ENCODE data around the gene ARPC1A. TPM values are rescaled to one million over a fixed set of nuclear protein-coding genes. Genes with fewer than 3 reads are reported as not detected.
"Not testable (repeated sequence)": the region's sequence is repeated elsewhere in the genome, so short reads cannot be mapped to it uniquely, and the experiment has no call there.

The ARPC1A gene
- 76.0 and 80.8 TPM in 2 replicates for total RNA-seq

DNA sequence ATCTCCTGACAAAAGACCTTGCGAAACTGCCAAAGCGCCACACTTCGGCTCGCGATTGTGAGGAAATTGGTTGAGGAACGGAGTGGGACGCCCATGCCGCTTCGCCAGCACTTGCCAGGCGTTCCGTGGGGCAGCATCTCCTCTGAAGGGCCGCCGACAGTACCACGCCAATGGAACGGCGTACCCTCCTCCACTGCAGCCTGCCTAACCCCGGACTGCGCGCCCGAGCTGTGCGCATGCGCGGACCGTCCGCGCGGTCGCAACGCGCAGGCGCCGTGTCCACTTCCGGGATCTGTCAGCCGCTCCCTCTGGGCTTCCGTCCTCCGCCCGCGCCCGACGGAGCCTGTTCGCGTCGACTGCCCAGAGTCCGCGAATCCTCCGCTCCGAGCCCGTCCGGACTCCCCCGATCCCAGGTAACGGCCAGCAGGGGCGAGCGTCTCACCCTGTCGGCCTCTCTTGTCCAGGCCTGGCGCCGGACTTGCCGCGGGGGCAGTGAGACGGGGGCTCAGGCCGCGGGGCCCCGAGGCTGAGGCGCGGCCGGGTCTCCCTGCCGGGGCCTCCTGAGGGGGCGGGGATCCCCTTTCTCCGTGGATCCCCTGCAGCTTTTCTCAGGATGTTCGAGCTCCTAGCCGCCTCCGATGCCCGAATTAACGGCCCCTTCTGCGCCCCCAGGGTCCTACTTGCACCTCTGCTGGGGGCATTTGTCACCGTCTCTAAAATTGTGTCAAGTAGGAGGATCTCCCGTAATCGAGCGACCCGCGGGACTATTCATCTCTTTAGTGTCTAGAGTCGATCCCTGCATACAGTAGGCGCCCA, at the start of gene ARPC1A:
TSS of gene ARPC1A (plus strand) at position 307 of the 816 bp plus-strand sequence. CDS start 7,456 bp downstream, outside the sequence.
- H3K9me3 Mint-ChIP-seq: no peaks in the 10 kb centered on the region
- DNase-seq: peak; percentile 98
- H3K27ac Mint-ChIP-seq: peak within 1 kb of the TSS; percentile 90
- H3K4me1 Mint-ChIP-seq: peaks cover 35% of the 10 kb centered on the region
- H3K4me3 Mint-ChIP-seq: peak within 1 kb of the TSS; percentile 91
- intact Hi-C loops (cut with micrococcal nuclease): loop anchor here (2.0 to 5.0 kb wide), 3 partner anchors 57 to 447 kb away; partner anchors contain the start of genes SMURF1 and TRRAP
- H3K27me3 Mint-ChIP-seq: peaks cover 3% of the 10 kb centered on the region
- peaks cover 12% of the 10 kb centered on the region for H3K36me3 Mint-ChIP-seq (ENCODE audit: low read depth)

DNA sequence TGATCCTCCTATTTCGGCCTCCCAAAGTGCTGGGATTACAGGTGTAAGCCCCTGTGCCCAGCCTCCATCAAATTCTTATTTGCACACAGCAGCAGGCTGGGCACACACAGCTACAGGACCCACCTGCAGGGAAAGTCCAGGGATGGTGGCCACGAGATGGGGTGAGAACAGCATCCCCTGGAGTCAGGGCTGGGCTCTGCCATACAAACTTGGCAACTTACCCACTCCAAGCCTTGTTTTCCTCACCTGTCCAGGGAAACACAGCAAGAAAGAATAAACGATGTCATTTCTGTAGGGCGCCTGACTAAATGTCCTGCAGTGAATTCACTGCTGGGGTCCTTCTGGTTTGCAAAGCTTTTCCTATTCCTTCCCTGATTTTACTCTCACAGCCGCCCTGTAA, 47.5 kb upstream of the ARPC1A start:
- no peaks in the 10 kb centered on the region for H3K9me3 Mint-ChIP-seq
- H3K27ac Mint-ChIP-seq: no peak overlapping the region
- DNase-seq: no peak
- intact Hi-C loops (cut with micrococcal nuclease): no loop called here
- H3K27me3 Mint-ChIP-seq: peaks cover 3% of the 10 kb centered on the region
- no peaks in the 10 kb centered on the region for H3K36me3 Mint-ChIP-seq (ENCODE audit: low read depth)
- peaks cover 10% of the 10 kb centered on the region for H3K4me1 Mint-ChIP-seq
- no peak overlapping the region for H3K4me3 Mint-ChIP-seq

DNA sequence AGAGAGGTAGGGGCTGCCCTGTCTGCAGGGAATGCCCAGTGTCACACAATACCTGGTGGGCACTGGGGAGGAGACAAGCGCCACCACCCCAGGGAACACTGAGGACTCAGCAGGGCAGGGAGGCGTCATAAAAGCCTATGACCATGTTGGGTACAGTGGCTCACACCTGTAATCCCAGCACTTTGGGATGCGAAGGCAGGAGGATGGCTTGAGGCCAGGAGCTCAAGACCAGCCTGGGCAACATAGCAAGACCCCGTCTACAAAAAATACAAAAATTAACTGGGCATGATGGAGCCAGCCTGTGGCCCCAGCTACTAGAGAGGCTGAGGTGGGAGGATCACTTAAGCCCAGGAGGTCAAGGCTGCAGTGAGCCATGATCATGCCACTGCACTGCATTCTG, 41.5 kb upstream of the ARPC1A start:
- H3K27me3 Mint-ChIP-seq; H3K27ac Mint-ChIP-seq; H3K9me3 Mint-ChIP-seq; intact Hi-C loops (cut with micrococcal nuclease); DNase-seq; H3K4me3 Mint-ChIP-seq; H3K4me1 Mint-ChIP-seq; H3K36me3 Mint-ChIP-seq (ENCODE audit: low read depth): not testable (repeated sequence)

- no peaks in the 10 kb centered on the region for H3K36me3 Mint-ChIP-seq (ENCODE audit: low read depth)
- H3K4me3 Mint-ChIP-seq: no peak overlapping the region
- no peaks in the 10 kb centered on the region for H3K27me3 Mint-ChIP-seq
- H3K9me3 Mint-ChIP-seq: no peaks in the 10 kb centered on the region
- H3K4me1 Mint-ChIP-seq: no peaks in the 10 kb centered on the region
- no peak overlapping the region for H3K27ac Mint-ChIP-seq
- intact Hi-C loops (cut with micrococcal nuclease): no loop called here
- no peak for DNase-seq
These were observed 37.7 kb upstream of the ARPC1A start for GRCh38 chr7:99287779-99288534.

DNA sequence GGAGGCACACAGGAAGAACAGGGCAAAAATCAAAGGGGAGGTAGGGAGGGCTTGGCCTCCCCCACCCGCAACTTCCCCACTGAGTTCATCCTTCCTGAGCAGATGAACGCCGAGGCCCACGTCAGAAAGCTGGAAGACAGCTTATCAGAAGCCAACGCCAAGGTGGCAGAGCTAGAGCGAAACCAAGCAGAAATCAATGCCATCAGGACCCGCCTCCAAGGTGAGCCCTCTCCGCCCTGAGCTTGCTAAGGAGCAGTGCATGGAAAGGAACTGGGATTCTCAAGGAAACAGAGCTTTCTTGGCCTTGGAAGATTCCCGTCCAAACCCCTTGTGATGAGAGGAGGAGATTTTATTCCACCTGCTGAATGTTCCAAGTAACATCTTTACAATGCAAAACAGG, 36.5 kb upstream of the ARPC1A start:
- intact Hi-C loops (cut with micrococcal nuclease): no loop called here
- H3K4me1 Mint-ChIP-seq: no peaks in the 10 kb centered on the region

DNA sequence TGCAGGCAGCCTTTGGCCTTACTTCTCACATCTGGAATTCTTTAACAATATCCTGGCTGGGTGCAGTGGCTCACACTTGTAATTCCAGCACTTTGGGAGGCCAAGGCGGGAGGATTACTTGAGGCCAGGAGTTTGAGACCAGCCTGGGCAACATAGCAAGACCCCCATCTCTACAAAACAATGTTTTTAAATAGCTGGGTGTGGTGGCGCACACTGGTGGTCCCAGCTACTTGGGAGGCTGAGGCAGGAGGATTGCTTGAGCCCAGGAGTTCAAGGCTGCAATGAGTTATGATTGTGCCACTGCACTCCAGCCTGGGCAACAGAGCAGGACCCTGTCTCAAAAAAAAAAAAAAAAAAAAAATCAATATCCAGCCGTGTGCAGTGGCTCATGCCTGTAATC, 35.5 kb upstream of the ARPC1A start:
- H3K27me3 Mint-ChIP-seq; H3K27ac Mint-ChIP-seq; H3K36me3 Mint-ChIP-seq (ENCODE audit: low read depth); intact Hi-C loops (cut with micrococcal nuclease); DNase-seq; H3K4me1 Mint-ChIP-seq; H3K4me3 Mint-ChIP-seq; H3K9me3 Mint-ChIP-seq: not testable (repeated sequence)

More for the DNA sequence above, 36.5 kb upstream of the ARPC1A start:
- H3K9me3 Mint-ChIP-seq: no peaks in the 10 kb centered on the region
- no peak overlapping the region for H3K27ac Mint-ChIP-seq
- DNase-seq: no peak
- no peaks in the 10 kb centered on the region for H3K36me3 Mint-ChIP-seq (ENCODE audit: low read depth)
- no peaks in the 10 kb centered on the region for H3K27me3 Mint-ChIP-seq
- no peak overlapping the region for H3K4me3 Mint-ChIP-seq

DNA sequence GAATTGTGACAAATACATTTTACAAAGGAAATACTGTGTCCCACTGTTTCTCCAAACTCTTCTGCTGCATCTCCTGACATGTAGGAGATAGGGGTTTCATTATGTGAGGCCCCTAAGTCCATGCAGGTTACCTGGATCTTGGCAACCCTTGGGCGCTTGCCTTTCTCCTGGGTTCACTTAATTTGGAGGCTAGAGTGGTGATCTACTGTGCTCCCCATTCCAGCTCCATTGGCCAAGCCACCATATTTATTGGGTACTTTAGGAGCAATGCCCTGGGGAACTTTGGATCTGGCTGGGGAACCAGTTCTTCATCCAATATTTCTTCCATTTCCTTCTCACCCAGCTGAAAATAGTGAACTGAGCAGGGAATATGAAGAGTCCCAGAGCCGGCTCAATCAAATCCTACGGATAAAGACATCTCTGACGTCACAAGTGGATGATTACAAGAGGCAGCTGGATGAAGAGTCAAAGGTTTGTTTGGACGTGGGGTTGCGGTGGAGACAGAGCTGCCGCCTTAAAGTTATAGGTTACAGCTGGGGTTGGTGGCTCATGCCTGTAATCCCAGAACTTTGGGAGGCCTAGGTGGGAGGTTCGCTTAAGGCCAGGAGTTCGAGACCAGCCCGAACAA, 34.6 kb upstream of the ARPC1A start:
- Mint-ChIP-seq H3K27me3 (no peaks in the 10 kb centered on the region), H3K36me3 (ENCODE audit: low read depth) (no peaks in the 10 kb centered on the region), H3K4me1 (no peaks in the 10 kb centered on the region), H3K27ac (no peak overlapping the region), H3K9me3 (no peaks in the 10 kb centered on the region), H3K4me3 (no peak overlapping the region)
- intact Hi-C loops (cut with micrococcal nuclease): no loop called here
- DNase-seq: no peak

GRCh38 chr7:99292127-99292526, 33.6 kb upstream of the ARPC1A start:
- Mint-ChIP-seq H3K9me3 (no peaks in the 10 kb centered on the region), H3K36me3 (ENCODE audit: low read depth) (no peaks in the 10 kb centered on the region), H3K27ac (no peak overlapping the region), H3K27me3 (no peaks in the 10 kb centered on the region), H3K4me1 (no peaks in the 10 kb centered on the region), H3K4me3 (no peak overlapping the region)
- intact Hi-C loops (cut with micrococcal nuclease): no loop called here
- DNase-seq: no peak

GRCh38 chr7:99293167-99293566, 32.5 kb upstream of the ARPC1A start:
- Mint-ChIP-seq H3K9me3 (no peaks in the 10 kb centered on the region), H3K4me3 (no peak overlapping the region), H3K36me3 (ENCODE audit: low read depth) (no peaks in the 10 kb centered on the region), H3K4me1 (no peaks in the 10 kb centered on the region), H3K27me3 (no peaks in the 10 kb centered on the region), H3K27ac (no peak overlapping the region)
- no peak for DNase-seq
- intact Hi-C loops (cut with micrococcal nuclease): no loop called here

DNA sequence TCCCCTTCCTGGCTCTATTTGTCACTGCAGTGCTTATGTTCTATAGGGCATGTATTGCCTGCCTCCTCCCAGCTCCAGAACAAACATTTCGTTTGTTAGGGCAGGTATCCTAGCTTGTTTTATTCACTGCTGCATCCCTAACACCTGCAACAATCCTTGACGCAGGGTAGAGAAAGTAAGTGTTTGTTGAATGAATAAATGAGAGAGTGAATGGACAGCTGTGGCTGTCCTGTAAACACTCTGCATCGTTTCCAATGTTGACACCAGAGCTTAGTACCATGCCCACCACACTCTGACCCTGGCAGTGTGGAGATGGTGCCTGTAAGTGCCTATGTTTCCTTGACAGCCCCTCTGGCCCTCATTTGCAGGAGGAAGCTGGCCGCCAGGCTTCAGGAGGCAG, 32.0 kb upstream of the ARPC1A start:
- Mint-ChIP-seq H3K4me1 (no peaks in the 10 kb centered on the region), H3K36me3 (ENCODE audit: low read depth) (no peaks in the 10 kb centered on the region), H3K4me3 (no peak overlapping the region), H3K27me3 (no peaks in the 10 kb centered on the region), H3K27ac (no peak overlapping the region), H3K9me3 (no peaks in the 10 kb centered on the region)
- intact Hi-C loops (cut with micrococcal nuclease): no loop called here
- no peak for DNase-seq

DNA sequence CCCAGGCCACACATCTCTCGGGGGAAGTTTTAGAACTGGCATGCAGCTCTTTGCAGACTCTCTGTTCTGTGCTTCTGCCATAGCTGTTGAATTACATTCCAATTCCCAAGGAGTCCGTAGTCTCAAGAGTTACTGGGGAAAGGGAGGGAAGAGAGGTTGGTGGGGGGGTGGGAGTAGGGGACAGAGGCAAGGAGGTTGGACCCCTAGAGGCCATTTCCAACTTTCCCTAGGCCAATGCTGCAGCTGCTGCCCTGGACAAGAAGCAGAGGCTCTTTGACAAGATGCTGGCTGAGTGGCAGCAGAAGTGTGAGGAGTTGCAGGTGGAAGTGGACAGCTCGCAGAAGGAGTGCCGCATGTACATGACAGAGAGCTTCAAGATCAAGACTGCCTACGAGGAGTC, 29.2 kb upstream of the ARPC1A start:
- H3K4me1 Mint-ChIP-seq: no peaks in the 10 kb centered on the region
- H3K36me3 Mint-ChIP-seq (ENCODE audit: low read depth): no peaks in the 10 kb centered on the region
- no peak overlapping the region for H3K4me3 Mint-ChIP-seq
- intact Hi-C loops (cut with micrococcal nuclease): no loop called here
- no peaks in the 10 kb centered on the region for H3K9me3 Mint-ChIP-seq
- H3K27ac Mint-ChIP-seq: no peak overlapping the region
- no peaks in the 10 kb centered on the region for H3K27me3 Mint-ChIP-seq
- no peak for DNase-seq

GRCh38 chr7:99301496-99301895, 24.2 kb upstream of the ARPC1A start:
- DNase-seq: no peak
- Mint-ChIP-seq H3K4me3 (no peak overlapping the region), H3K36me3 (ENCODE audit: low read depth) (no peaks in the 10 kb centered on the region), H3K27me3 (no peaks in the 10 kb centered on the region), H3K9me3 (no peaks in the 10 kb centered on the region), H3K27ac (no peak overlapping the region), H3K4me1 (no peaks in the 10 kb centered on the region)
- intact Hi-C loops (cut with micrococcal nuclease): no loop called here

DNA sequence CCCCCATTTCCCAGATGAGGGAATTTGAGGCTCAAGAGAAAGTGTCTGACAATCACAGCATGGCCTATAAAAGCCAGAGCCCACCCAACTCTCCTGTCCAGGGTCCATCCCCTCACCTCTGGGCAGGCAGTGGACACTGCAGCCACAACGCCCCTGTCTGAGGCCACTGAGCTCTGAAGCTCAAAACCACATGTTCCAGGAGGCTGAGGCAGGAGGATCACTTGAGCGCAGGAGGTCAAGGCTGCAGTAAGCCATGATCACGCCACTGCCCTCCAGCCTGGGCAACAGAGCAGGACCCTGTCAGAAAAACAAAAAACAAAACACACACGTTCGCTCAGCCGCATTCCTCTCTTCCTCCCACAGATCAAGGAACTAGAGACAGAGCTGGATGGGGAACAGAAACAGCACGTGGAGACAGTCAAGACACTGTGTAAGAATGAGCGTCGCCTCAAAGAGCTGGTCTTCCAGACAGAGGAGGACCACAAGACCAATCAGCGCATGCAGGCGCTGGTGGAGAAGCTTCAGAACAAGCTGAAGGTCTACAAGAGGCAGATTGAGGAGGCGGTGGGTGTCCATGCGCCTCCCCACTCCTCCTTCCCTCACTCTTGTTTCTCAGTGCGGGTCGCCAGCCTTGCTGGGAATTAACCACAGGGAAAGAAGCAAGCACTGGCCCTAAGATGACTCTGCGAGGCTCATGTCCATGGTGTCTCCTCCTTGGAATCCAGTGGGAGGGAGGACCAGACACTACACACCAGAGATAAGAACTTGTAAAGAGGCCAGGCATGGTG, 20.0 kb upstream of the ARPC1A start:
- Mint-ChIP-seq H3K4me3 (no peak overlapping the region), H3K27me3 (no peaks in the 10 kb centered on the region), H3K36me3 (ENCODE audit: low read depth) (no peaks in the 10 kb centered on the region), H3K4me1 (no peaks in the 10 kb centered on the region), H3K27ac (no peak overlapping the region), H3K9me3 (peaks cover 3% of the 10 kb centered on the region)
- no peak for DNase-seq
- intact Hi-C loops (cut with micrococcal nuclease): no loop called here

All from activated CD4-positive, alpha-beta T cell treated with anti-CD3 and anti-CD28 coated beads, Interleukin-2, amount 10 ng/mL, durations not matched to agents 24 days and 14 days (primary cell).